C4-2B (cell line): ENCODE data around the gene FAM131C.

Experiments used
- ZFX ChIP-seq: fragments of 450-650 bp; IDR thresholded peaks from 2 replicates; pipeline ENCODE4 v1.6.1; 2017
- TF ChIP-seq, protein P1 (sequence below): fragments of 450-650 bp; conservative IDR thresholded peaks from 2 replicates; pipeline ENCODE4 v1.5.1; 2017; ENCODE audit warnings: mild to moderate bottlenecking

DNA sequence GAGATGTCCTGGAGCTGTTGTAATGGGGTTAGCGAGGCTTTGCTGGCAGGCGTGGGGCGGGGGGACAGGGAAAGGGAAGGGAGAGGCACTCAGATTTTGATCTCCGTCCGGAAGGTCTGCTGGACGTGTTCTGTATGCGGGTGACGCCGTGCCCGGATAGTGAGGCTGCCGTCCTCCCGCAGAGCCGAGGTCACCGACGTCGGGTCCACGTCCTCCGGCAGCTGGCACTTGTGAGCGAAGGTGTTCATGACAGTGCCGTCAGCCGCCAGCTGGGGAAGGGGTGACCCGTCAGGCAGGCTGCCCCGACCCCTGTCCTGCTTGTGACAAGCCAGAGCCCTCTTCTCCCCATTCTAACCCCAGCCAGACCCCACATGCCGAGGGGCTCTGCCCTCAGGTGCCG, 58.0 kb downstream of the FAM131C start:
- TF ChIP-seq, protein P1, sequence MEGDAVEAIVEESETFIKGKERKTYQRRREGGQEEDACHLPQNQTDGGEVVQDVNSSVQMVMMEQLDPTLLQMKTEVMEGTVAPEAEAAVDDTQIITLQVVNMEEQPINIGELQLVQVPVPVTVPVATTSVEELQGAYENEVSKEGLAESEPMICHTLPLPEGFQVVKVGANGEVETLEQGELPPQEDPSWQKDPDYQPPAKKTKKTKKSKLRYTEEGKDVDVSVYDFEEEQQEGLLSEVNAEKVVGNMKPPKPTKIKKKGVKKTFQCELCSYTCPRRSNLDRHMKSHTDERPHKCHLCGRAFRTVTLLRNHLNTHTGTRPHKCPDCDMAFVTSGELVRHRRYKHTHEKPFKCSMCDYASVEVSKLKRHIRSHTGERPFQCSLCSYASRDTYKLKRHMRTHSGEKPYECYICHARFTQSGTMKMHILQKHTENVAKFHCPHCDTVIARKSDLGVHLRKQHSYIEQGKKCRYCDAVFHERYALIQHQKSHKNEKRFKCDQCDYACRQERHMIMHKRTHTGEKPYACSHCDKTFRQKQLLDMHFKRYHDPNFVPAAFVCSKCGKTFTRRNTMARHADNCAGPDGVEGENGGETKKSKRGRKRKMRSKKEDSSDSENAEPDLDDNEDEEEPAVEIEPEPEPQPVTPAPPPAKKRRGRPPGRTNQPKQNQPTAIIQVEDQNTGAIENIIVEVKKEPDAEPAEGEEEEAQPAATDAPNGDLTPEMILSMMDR: no peak
- no peak for TF ChIP-seq ZFX
